Coronary artery (tissue), 2 donors: Measurements from ENCODE around the gene DPH1.
A peak's percentile ranks its signal among the peaks of the same experiment; 100 is the strongest.

Experiments used
- DNase-seq: peaks from one replicate; pipeline ENCODE4 v3.0.0-alpha.2; 2017; ENCODE audit warnings: low spot score
- H3K27ac ChIP-seq, 2 donors: fragments of 200-600 bp; sonication (generic); one replicate each; pipeline ENCODE4 v1.5.1; 2016 to 2019
- H3K4me3 ChIP-seq: fragments of 200-600 bp; sonication (generic); 2 replicates; pipeline ENCODE4 v1.5.1; 2016; ENCODE audit warnings: mild to moderate bottlenecking, moderate library complexity
- TF ChIP-seq, protein P1 (sequence below): fragments of 200-600 bp; sonication (generic); IDR thresholded peaks from one replicate; pipeline ENCODE4 v1.5.1; 2019; ENCODE audit warnings: antibody characterized with exemption

Gene DPH1

DNA sequence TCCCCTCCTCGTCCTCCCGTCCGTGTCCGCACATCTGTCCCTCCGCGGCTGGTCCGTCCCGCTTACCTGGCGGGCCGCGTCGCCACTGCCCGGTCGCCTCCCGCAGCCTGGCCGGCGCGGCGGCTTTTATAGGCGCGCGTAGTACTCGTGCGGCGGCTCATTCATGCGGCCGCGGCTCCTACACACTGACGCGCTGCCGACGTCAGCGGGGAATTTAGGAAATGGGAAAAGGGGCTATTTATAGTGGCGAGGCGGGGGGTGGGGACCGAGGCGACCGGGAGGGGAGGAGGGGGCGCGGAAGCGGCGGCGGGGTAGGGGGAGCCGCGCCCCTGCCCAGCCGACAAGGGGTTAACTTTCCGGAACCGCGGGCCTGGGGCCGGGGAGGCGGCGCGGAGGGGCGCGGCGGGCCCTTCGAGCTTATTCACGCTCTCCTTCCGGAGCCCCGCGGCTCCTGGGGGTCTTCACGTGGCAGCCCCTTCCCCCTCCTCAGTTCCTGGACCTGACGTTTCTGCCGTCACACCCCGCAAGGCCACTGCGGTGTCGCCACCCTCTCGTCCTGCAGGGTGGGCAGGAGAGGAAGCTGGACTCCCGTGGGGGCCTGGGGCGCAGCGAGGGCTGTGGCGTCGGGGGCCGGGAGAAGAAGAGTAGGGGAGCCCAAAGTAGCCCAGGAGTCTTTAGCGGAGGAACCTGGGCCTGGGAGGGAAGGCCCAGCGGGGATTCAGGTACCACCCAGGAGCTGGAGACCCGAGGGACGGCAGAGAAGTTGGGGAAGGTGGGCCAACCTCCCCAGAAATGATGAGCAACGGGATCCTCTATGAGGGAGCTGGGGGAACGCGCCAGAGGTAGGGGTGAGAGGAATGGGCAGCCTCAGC, 21.3 kb downstream of the DPH1 start:
- TF ChIP-seq, protein P1, sequence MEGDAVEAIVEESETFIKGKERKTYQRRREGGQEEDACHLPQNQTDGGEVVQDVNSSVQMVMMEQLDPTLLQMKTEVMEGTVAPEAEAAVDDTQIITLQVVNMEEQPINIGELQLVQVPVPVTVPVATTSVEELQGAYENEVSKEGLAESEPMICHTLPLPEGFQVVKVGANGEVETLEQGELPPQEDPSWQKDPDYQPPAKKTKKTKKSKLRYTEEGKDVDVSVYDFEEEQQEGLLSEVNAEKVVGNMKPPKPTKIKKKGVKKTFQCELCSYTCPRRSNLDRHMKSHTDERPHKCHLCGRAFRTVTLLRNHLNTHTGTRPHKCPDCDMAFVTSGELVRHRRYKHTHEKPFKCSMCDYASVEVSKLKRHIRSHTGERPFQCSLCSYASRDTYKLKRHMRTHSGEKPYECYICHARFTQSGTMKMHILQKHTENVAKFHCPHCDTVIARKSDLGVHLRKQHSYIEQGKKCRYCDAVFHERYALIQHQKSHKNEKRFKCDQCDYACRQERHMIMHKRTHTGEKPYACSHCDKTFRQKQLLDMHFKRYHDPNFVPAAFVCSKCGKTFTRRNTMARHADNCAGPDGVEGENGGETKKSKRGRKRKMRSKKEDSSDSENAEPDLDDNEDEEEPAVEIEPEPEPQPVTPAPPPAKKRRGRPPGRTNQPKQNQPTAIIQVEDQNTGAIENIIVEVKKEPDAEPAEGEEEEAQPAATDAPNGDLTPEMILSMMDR = no peak
- peak overlapping the region; percentile 98 for H3K4me3 ChIP-seq
- peak overlapping the region in 1 of 2 donors; percentile 3 for H3K27ac ChIP-seq
- no peak for DNase-seq

DNA sequence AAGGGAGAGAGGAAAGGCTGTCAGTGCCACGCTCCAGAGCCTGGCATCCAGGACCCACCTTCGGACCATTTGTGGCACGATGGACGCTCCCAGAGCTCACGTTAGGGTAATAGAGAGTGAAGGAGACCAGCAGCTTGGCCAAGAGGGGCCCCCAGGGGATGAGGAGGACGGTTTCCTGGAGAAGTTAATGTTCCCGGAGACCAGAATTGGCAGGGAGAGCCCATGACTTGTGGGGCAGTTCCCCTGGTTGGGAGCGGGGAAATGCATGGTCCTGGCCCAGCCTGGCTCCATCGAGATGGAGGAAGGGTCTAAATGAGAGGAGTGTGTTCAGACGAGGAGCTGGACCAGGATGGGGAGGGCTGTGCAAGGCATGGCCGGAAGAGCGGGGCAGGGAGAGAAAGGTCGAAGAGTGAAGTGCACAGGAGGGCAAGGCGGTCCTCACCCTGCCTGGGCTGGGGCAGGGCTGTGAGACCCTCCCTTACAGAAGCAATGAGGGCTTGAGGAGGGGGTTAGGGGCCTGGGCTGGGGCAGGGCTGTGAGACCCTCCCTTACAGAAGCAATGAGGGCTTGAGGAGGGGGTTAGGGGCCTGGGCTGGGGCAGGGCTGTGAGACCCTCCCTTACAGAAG, 22.1 kb downstream of the DPH1 start:
- H3K27ac ChIP-seq = no peak overlapping the region

DNA sequence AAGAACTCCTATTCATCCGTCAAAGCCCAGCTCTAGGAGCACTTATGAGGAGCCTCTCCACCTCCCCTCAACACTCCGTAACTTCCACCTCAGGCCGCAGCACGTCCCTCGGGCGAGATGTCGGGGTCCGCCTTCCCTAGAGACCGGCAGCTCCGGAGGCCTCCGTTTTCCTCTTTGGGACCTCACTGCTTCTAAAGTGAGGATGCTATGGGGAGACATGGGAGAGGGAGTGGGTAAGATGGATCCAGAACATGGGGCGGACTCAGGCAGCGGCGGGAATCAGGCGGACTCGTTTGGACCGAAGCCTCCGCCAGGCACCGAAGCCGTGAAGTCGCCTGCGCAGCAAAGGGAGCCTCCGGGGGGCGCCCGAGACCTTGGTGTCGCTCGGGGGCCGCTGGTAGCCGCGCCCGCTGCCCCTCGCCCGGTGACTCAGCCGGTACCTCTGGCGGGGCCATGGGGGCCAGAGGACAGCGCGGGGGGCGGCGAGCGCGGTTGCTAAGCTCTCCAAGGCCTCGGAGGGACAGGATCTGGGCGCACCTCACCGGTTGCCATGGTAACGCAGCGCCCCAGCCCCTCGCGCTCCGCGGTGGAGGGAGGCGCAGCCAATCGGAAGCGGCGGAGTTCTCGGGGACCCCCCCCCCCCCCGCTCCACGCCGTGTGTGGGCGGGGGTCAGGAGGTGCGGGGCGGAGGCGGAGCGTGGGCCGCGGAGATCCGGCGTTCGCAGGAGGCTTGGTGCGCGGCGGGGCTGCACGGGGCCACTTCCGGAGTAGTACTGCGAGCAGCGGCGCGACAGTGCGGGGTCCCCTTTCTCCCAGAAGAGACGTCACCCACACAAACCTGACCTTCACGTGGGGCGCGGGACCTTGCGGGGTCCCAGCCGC, 23.7 kb downstream of the DPH1 start:
- no peak for DNase-seq
- Histone ChIP-seq H3K27ac (peak overlapping the region in 1 of 2 donors; percentile 88), H3K4me3 (peak overlapping the region; percentile 69)
- TF ChIP-seq, protein P1 = no peak

More for the DNA sequence above, 22.1 kb downstream of the DPH1 start:
- H3K4me3 ChIP-seq = no peak overlapping the region
- DNase-seq = no peak
- TF ChIP-seq, protein P1 = no peak

DNA sequence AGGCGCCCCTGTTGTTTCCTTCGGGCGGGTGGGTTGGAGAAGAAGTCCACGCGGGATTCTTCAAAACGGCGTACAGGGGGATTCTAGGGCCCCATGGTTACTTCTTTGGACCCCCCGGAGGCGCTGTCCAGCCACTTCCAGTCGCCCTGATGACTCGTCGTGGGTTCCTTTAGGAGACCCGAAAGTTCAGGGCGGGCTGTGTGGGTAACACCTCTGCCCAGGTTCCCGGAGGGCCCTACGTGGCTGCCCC, 24.2 kb downstream of the DPH1 start:
- TF ChIP-seq, protein P1 = no peak
- peak overlapping the region; percentile 69 for H3K4me3 ChIP-seq
- H3K27ac ChIP-seq = peak overlapping the region in 1 of 2 donors; percentile 88
- DNase-seq = no peak

DNA sequence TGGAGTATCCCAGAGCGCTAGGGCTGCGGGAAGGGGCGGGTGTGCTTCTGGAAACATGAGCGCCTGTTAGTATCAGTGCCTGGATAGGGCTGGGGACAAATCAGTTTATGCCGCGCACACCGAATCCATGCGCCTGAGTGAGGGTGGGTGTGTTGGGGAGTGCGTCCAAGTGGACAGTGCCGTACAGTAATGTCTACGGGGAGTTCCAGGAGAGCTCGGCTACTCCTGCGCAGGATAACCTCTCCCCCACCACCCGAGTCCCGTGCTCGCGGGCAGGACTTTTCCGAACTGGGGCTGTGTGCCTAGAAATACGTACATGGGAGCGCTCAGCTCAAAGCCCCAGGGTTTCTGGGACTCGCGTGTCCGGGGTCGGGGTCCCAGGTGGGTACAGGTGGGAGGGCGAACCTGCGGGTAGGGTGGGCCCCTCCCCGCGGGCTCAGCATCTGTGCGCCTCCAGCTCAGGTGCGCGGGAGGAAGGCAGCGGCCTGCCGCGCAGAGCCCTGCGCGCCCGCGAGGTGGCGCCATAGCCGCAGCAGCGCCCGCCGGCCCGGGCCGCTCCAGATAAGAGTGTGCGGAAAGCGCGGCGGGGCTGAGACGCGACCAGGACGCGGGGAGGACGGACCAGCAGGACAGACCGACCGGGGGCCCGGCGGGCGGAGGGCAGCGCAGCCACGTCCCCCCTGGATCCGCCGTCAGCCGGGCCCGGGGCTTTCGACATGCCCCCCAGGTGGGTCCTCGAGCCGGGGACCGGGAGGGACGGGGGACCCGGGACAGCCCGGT, 24.7 kb downstream of the DPH1 start, which contains the start of gene HIC1:
Gene HIC1 (plus strand): TSS at position 592 of the 780 bp plus-strand sequence. CDS start 1,588 bp downstream, outside the sequence.
- no peak for DNase-seq
- Histone ChIP-seq H3K4me3 (peak within 1 kb of the TSS; percentile 69), H3K27ac (peak within 1 kb of the TSS; percentile 63 to 88)
- TF ChIP-seq, protein P1 = peak; percentile 98
